Activated T-cell treated with anti-CD3 and anti-CD28 coated beads for 4 hours (primary cell): ENCODE data around the gene CLASP2.
"Not testable (repeated sequence)": the region's sequence is repeated elsewhere in the genome, so short reads cannot be mapped to it uniquely, and the experiment has no call there.

Source experiments
- DNase-seq: peaks from one replicate; pipeline ENCODE4 v3.0.0-alpha.2; 2020

The CLASP2 gene

GRCh38 chr3:33526787-33527186, 191.3 kb downstream of the CLASP2 start:
- no peak for DNase-seq

- DNase-seq: no peak
Observed at GRCh38 chr3:33525232-33525631, 192.8 kb downstream of the CLASP2 start.

- DNase-seq: no peak
Observed at GRCh38 chr3:33523093-33523667, 194.9 kb downstream of the CLASP2 start.

DNA sequence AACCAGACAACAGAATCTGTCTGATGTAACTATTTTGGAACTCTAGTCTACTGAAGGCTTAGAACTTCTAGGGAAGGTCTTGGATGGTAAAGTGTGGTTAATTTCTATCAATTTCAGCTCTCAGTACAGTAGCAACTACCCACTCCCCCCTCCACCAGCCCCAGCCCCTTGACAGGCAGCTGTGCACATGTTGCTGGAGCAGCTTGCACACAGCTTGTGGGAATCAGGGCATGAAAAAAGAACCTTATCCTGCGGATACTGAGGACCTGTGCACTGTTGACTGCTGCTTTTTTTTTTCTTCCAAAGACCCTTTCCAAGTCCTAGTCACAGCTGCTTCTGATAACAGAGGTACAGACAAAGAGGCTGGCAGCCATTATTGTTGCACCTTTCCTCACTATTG, 196.3 kb downstream of the CLASP2 start:
- DNase-seq: no peak

- no peak for DNase-seq
Observed at GRCh38 chr3:33513262-33513863, 204.7 kb downstream of the CLASP2 start.

DNA sequence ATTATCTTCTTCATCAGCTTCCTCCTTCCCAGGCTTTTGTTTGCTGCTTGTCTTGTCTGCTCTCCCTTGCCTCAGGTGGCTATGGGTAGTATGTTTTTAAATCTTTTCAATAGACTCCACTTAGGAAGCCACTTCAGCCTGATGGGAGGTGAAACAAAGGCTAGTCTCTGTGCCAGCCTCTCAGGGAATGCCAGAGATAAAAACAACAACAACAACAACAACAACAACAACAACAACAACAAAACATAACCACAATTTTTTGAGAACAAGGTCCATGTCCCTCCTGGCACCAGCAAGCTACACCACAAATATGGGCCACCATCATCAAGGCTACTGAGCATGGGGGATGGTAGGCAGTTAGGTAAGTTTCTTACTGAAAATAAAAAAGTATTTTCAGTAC, 213.0 kb downstream of the CLASP2 start:
- DNase-seq: no peak

- DNase-seq: no peak
Observed at GRCh38 chr3:33496449-33496848, 221.6 kb downstream of the CLASP2 start.

DNA sequence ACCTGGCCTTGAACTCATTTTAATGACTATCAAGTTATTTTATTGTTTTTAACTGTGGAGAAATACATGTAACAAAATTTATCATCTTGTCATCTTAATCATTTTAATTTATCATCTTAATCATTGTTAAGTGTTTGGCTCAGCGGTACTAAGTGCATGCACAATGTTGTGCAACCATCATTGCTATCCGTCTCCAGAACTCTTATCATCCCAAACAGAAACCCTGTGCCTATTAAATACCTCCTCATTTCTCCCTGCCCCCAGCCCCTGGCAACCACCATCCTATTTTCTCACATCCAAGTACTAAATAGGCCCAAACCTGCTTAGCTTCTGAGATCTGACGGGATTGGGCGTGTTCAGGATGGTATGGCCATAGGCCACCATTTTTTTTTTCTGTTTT, 226.3 kb downstream of the CLASP2 start:
- DNase-seq: no peak

DNA sequence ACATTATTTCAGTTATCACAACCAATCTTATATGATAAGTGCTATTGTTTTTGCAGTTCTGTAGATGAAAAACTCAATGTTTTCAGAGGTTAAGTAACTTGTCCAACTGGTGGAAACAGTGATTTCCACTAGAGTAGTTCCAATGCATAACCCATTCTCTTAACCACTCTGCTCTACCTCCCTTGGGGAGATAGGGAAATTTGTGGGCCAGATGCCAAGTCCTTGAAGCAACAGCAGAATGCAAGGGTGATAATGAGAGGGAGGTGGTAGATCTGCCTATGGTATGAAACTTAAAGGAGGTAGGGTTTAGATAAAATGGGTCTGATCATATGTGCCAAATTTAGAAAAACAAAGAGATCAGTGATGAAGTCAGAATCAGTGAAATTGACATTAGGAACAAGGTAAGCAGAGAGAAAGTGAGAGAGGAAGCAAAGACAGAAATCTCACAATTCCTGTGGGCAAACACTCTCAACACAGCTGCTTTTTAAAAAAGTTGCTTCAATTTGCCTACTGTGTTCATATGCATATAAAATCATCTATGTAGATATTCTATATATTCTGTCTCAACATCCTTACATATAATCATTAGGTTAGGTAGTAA, 227.3 kb downstream of the CLASP2 start:
- DNase-seq: no peak

DNA sequence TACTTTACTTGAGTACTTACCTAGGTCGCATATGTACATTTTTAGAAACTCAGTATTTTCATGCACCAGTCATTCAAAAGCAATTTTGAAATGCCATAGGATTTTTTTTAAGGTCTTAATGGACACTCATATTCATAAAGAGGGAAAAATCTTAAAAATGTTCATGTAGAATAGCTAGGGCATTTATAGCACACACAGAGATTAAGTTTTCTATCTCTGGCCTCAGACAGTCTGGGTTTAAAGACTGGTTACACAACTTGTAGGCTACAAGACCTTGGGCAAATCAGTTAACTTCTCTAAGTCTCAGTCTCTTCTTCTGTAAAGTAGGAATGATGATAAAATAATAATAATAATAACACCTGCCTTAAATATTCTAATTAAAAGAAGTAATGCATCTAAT, 229.4 kb downstream of the CLASP2 start:
- no peak for DNase-seq

DNA sequence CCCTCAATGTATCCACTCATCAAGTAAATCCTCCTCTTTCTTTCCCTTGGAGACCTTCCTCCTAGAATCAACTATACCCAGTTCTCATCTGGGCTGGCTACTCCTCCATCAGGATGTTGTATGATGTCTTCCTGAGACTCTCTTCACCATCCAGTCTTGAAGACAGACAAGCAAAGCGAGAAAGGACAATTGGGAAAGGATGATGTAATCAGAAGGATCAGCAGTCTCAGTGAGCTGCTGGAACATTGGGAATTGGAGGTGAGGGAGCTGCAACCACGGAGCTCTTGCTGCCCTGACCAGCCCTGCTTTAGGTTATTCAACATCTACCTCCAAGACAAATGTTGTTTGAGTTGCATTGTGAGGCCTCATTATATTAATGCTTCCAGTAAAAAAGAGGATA, 229.8 kb downstream of the CLASP2 start:
- DNase-seq: no peak

GRCh38 chr3:33482111-33482521, 235.9 kb downstream of the CLASP2 start:
- DNase-seq: no peak

- DNase-seq: no peak
Observed at GRCh38 chr3:33474896-33475295, 243.2 kb downstream of the CLASP2 start.

DNA sequence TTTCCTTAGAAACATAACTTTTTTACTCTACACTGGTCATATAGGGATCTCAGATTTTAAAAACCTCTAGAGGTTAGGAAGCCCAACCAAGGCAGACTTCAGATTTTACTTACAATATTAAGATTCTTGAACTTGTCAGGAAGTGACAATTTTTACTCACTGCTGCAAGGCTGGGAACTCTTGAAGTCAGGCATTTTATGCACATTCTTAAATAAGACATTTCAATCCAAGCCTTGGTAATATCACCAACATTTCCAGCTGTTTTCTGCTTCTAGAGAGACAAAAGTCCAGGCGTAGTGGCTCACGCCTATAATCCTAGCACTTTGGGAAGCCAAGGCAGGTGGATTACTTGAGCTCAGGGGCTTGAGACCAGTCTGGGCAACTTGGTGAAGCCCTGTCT, 244.2 kb downstream of the CLASP2 start:
- no peak for DNase-seq

DNA sequence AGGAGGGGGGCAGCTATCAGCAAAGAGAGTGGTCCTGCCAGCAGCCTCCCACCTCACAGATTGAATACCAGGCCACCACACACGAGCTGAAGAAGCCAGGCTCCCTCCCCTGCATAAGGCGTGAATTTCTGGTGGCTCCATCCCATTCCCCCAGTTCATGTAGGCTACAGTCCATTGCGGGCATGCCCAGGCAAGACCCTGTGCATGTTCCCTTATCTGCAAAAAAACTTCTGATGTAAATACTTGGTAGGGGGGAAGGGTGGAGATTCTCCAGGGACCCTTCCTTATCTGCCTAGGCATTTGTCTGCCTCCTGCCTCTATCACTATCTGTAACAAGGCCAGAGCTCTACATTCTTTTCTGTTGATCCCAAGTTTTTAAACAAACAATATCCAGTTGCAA, 250.3 kb downstream of the CLASP2 start:
- no peak for DNase-seq

DNA sequence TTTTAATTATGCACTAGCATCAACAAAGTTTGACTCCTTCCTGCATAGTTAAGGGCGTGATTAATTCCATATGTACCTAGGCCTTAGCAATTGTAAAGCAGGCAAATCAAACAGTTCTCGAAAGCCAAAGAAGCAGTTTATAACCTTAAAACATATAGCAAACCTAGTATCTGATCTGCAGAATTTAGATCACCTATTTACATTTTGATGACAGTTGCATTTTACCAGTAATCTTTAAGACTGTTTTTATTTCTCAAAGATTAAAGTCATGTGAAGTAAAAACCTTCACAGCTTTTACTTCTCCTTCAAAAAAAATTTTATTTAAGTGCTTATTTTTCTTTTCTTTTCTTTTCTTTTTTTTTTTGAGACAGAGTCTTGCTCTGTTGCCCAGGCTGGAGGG, 257.0 kb downstream of the CLASP2 start:
- DNase-seq: no peak

- DNase-seq: not testable (repeated sequence)
Observed at GRCh38 chr3:33459577-33459976, 258.5 kb downstream of the CLASP2 start.

DNA sequence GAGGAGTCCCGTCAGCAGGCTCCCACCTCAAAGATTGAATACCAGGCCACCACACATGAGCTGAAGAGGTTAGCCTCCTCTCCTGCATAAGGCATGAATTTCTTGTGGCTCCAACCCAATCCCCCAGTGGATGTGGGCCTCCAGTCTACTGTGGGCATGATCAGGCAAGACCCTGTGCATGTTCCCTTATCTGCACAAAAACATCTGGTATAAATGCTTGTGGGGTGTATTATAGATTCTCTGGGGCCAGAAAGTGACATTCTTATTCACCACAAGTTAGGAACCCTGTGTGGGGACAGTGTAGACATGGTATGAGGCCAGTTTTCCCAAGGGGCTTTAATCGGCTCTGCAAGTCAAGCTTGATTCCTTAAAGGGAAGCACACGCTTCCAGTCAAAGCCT, 259.6 kb downstream of the CLASP2 start:
- no peak for DNase-seq

- no peak for DNase-seq
Observed at GRCh38 chr3:33456756-33457155, 261.3 kb downstream of the CLASP2 start.

DNA sequence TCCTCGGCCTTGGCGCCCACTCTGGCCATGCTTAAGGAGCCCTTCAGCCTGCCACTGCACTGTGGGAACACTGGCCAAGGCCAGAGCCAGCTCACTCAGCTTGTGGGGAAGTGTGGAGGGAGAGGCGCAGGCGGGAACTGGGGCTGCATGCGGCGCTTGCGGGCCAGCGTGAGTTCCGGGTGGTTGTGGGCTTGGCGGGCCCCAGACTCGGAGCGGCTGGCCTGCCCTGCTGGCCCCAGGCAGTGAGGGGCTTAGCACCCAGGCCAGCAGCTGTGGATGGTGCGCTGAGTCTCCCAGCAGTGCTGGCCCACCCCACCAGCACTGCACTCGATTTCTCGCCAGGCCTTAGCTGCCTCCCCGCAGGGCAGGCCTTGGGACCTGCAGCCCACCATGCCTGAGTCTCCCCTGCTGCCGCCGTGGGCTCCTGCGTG, 264.7 kb downstream of the CLASP2 start:
- DNase-seq: no peak

- not testable (repeated sequence) for DNase-seq
Observed at GRCh38 chr3:33451994-33452393, 266.1 kb downstream of the CLASP2 start.

DNA sequence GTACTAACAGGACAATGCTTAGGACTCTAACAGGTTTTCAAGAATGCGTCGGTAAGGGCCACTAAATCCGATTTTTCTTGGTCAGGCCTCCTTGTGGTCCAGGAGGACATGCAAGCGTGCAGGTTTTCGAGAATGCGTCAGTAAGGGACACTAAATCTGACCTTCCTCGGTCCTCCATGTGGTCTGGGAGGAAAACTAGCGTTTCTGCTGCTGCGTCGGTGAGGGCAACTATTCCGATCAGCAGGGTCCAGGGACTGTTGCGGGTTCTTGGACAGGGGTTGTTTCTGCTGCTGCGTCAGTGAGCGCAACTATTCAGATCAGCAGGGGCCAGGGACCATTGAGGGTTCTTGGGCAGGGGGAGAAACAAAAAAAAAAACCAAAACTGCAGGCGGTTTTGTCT, 270.1 kb downstream of the CLASP2 start:
- no peak for DNase-seq

GRCh38 chr3:33447256-33447625, 270.8 kb downstream of the CLASP2 start:
- not testable (repeated sequence) for DNase-seq
